NCI-H2107 (cell line): ENCODE data around the gene ABLIM2.

Experiments
- DNase-seq: peaks from one replicate; lab custom pipeline; 2025; lab: John Stamatoyannopoulos, UW

ABLIM2 gene

DNA sequence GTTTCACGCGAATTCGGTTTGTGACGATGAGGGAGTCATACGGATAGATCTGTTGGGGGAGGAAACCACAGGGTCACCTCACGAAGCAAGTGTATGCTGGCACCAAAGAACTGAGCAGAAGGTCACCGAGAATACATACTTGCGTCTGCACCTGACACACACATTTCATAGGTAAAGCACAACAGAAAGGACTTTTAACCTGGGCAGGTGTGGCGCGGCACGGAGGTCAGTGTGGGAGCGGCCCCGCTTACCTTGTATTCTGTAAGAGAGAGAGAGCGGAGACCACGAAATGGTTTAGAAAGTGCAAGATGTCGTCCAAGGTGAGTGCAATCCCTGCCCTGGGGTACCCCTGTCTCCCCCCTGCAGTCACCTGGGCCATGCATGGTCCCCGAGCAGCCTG, 175.3 kb downstream of the ABLIM2 start:
- no peak for DNase-seq

- DNase-seq = peak; percentile 22
These were observed 176.7 kb downstream of the ABLIM2 start for GRCh38 chr4:7981738-7982394.

GRCh38 chr4:7980036-7980435, 178.6 kb downstream of the ABLIM2 start:
- no peak for DNase-seq

DNA sequence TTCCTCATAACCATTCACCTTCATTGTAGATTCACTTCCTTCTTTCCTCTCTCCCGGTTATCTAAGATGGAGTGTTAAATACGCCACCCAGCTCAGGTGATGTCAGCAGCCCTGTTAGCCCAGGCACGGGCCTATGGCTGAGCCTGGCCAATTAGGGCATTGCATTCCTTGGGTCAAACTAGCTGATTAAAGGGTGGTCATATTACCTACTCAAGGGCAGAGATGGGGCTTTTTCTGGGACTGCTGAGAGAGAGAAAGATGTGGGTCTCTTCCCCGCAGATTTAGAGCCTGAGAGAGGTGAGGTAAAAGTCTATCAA, 179.0 kb downstream of the ABLIM2 start:
- no peak for DNase-seq

DNA sequence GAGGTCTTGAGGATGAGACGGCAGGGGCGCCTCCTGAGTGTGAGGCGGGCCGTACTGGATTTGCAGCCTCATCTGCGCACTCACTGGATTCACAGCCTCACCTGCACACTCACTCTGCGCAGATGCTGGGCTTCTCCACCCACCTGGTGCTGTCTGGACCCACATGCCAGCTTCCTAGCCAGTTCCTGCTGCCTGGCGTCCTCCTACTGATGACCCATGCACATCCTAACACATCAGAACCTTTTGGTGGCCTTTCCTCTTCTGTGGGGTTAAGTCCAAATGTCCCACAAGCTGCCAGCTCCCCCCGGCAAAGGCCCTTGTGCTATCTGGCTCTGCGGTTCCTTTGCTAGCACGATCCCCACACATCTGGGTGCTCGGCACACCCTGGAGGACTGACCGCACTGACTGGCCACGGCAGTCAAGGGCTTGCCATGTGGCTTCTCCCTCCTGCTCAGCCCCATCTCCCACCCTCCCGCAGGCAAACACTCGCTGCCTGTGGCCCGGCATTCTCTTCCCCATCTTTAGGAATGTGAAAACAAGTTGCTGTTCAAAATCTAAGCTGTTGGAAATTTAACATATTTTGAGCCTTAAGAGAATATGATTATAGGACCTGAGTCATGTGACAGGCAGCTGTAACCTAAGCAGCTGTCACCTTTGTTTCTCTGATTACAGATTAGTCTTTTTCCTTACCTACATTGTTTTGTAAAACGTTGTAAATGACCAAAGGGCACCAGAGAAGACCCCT, 179.5 kb downstream of the ABLIM2 start:
- no peak for DNase-seq

GRCh38 chr4:7978489-7978888, 180.1 kb downstream of the ABLIM2 start:
- DNase-seq = no peak

DNA sequence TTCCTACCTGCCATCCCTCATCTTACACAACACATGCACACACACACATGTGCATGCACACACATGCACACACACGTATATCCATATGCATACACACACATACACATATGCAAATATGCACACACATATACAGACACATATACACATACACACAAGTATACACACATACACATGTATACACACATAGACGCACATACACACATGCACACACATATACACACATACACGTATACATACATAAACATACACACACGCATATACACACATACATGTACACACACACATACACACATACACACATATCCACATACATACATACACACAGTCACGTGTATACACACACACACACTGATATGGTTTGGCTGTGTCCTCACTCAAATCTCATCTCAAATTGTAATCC, 182.0 kb downstream of the ABLIM2 start:
- no peak for DNase-seq

GRCh38 chr4:7976025-7976424, 182.6 kb downstream of the ABLIM2 start:
- DNase-seq = no peak

DNA sequence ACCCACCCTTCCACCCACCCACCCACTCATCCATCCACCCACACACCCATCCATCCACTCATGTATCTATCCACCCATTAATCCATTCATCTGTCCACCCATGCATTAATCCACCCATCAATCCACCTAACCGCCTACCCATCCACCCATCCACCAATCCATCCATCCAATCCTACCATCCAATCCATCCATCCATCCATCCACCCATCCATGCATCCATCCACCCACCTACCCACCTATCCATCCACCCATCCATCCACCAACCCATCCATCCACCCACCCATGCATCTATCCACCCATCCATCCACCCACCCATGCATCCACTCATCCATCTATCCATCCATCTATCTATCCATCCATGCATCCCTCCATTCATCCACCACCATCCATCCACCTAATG, 184.2 kb downstream of the ABLIM2 start:
- no peak for DNase-seq

DNA sequence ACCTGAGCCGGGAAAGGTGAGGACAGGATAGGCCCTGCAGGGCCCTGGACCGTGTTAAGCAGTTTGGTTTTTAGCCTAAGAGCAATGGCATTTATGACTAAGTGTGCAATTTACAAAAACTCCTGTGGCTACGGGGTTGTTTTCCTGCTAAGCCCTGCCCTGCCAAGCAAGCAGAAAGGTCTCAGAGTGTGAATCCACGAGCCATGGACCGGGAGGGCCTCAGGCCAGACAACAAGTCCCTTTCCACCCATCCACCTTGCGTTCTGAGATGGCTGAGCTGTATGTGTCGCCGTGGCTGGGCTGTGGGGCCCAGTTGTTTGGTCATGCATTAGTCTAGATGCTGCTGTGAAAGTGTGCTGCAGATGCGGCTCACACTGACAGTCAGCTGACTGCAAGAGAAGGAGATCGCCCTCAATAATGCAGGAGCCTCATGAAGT, 185.1 kb downstream of the ABLIM2 start:
- no peak for DNase-seq

GRCh38 chr4:7971881-7972500, 186.6 kb downstream of the ABLIM2 start:
- DNase-seq = no peak

- no peak for DNase-seq
These were observed 187.4 kb downstream of the ABLIM2 start for GRCh38 chr4:7971159-7971631.

GRCh38 chr4:7970361-7970946, 188.2 kb downstream of the ABLIM2 start:
- no peak for DNase-seq

DNA sequence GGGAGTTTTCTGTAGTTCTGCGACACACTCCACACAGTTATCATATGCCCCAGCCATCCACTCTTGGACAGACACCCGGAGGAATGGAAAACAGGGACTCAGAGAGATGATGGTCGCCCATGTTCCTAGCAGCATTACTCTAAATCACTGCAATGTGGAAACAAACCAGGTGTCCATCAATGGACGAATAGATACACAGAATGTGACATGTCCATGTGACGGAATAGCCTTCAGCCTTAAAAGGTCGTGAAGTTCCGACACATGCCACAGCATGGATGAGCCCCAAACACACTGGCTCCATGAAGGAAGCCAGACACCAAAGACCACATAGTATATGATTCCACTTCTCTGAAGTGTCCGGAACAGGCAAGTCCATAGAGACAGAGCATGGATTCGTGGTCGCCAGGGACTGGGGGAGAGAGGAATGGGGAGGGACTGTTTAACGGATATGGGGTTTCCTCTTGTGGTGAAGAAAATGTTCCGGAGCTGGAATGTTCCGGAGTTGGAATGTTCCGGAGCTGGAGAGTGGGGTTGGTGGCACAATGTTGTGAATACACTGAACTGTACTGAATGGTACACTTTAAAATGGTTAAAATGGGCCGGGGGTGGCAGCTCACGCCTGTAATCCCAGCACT, 190.2 kb downstream of the ABLIM2 start:
- DNase-seq = no peak

DNA sequence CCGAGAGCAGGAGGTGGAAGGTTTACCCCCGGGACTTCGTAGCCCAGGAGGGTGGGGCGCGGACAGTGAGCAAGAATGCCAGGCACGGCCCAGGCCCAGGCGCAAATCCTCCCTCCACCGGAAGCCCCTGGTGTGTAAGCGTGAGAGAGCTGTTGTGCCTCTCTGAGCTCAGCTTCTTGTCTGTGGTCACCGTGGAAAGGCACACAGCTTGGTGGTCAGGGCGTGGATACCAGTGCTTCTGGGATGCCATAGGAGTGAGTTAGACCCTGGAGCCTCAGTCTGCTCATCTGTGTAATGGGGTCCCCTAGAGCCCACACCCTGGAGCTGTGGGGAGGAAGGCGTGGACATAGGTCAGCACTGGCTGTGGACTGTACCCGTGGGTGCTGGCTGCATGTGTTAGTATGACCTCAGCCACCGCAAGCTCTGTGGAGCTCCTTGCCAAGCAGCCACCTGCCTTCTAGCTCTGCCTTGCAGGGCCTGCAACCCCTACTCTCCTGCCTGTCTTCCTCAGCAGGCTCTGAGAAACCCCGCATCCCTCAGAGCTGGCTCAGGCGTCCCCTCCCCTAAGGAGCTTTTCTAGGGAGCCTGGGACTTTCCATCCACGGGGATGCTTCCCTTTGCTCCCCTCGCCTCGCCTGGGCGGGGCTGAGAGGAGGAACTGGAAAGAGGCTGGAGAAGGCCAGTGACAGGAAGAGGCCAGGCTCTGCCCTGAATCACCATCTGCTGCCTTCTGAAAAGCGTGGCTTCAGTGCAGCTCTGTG, 190.9 kb downstream of the ABLIM2 start:
- DNase-seq = no peak

DNA sequence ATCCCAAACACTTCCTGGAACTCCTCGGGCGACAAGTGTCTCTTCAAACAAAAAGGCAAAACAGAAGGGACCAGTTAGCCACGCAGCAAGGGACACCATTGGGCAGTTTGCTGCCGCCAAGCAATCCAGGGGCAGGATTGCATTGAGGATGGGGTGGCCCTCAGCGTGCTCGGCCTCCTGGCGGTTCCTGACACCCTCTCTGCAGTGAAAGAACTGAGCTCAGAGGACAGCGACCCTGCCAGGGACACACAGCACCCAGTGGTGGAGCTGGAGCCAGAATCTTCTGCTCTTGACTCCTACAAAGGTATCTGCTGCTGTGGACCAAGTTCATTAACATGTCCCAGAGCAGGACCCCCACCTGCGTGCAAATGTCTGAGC, 191.6 kb downstream of the ABLIM2 start:
- no peak for DNase-seq

- no peak for DNase-seq
These were observed 192.1 kb downstream of the ABLIM2 start for GRCh38 chr4:7966281-7967062.

- DNase-seq = no peak
These were observed 193.5 kb downstream of the ABLIM2 start for GRCh38 chr4:7964890-7965662.

DNA sequence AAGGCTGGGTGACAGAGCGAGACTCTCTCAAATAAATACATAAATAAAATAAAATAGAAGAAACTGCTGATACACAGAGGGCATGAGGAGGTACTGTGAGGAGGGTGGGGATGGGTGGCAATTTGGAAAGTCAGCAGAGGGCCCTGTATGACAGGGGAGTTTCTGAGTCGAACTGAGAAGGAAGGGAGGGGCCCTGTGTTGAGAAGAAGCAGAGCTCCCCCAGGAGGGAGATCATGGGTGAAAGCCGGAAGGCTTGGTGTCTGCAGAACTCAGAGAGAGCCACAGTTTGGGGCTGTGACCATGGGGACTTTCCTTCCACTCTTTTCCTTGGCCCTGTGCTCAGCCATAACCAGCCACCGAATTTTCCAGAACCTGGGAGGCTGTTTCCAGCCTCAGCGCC, 194.2 kb downstream of the ABLIM2 start:
- no peak for DNase-seq

DNA sequence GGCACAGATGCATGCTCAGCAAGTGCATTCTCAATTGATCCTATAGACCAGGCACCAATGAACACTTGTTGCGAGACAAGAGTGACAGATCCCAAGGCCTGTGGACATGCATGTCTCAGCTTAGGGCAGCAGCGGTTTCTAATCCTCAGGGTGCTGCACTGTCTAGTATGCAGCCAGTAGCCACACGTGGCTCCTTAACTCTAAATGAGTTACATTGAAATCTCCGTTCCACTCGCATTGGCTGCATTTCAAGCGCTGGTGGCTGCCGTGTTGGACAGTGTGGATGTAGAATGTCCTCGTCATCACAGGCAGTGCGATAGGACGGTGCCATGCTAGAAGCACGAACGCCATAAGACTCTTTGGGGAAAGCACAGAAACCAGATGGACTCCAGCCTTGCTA, 194.9 kb downstream of the ABLIM2 start:
- DNase-seq = no peak
